CD4-positive, alpha-beta T cell treated with Interferon alpha-2 for 1 hour (primary cell): ENCODE measurements around the gene C12orf43.

Experiments used
- DNase-seq, 2 donors: peaks; one replicate each; pipeline ENCODE4 v3.0.0-alpha.2; 2020 to 2022

The C12orf43 gene

DNA sequence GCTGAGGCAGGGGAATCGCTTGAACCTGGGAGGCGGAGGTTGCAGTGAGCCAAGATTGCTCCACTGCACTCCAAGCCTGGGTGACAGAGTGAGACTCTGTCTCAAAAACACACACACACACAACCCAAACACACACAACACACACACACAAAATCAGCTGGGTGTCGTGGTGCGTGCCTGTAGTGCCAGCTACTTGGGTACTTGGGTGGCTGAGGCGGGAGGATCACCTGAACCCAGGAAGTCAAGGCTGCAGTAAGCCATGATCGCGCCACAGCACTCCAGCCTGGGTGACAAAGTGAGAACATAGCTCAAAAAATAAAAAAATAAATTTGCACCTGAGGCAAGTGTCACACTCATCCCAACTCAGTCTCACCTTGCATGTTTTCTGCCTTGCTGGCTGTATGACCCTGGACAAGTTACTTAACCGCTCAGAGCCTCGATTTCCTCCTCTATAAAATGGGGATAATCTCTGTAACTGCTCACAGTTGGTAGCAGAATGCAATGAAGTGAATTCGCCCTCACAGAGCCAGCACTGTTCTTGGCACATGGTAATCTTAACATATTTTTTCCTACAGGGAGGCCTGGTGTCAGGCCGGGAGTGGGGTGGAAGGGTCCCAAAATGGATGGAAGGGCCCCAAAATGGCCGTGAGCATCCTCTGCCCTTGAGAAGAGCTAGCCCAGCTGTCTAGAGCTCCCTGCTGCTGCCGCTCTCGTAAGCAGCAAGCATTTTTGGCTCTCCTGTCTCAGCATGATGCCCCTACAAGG is 38.6 kb downstream of the C12orf43 start:
- DNase-seq: no peak

DNA sequence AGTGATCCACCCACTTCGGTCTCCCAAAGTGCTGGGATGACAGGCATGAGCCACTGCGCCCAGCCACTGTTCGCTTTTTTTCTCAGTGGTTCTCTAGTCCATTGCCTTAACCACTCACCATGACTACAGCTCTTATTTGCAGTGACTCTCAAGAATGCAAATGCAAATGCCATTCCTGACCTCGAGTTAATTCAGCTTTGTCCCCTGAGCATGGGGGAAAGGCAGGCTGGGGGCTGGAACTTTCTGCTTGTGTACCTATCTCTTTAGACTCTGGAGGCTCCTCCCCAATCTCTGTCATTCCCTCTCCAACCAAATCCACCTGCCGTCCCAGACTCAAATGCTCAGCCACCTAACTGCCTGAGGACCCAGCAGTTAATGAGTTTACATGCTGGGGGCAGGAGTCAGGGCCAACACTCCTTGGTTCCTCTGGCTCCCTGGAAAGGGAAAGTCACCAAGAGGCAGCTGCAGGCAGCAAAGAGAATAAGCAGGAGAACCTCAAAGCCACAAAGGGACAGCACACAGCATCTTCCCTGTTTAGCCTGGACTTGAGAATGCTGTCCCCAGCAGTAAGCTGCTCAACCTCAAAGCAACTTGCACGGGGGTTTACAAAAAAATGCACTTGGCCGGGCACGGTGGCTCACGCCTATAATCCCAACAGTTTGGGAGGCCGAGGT is 43.3 kb downstream of the C12orf43 start:
- DNase-seq: no peak

DNA sequence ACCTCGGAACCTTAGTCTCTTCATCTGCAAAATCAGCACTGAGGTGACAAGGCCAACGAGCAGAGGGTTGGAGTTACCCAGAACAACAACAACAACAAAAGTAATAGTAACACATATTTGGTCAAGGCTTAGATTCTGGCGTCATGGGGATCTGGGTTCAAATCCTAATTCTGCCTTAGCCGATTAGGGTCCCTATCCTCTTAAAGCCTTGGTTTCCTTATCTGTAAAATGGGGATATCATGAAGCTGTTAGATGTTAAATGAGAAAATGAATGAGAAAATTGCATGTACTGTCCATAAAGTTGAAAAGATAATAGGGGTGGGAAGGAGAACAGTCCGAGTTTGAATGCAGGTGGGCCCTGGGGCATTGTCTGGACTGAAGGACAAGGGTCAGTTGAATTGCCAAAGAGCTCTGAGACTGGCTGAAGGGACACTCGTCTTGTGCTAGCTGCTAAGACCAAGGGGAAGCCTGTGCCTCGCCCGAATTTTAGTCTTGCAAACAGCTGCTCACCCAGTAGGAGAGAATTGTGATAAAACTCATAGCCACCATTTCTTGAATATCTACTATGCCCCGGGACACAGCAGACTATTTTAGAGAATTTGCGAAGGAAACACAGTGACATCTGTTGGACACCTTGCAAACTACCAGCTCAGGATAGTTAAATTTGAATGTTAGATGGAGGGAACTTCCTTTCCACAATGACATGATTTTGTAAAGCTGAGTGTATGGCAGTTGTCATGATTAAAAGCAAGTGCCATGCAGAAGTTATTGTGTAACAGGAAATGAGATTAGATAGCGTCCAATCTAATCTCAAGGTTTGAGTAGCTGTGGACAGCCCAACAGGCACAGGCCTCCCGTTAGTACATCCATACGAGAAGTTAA is 44.7 kb downstream of the C12orf43 start:
- DNase-seq: peak; percentile 44 to 71

DNA sequence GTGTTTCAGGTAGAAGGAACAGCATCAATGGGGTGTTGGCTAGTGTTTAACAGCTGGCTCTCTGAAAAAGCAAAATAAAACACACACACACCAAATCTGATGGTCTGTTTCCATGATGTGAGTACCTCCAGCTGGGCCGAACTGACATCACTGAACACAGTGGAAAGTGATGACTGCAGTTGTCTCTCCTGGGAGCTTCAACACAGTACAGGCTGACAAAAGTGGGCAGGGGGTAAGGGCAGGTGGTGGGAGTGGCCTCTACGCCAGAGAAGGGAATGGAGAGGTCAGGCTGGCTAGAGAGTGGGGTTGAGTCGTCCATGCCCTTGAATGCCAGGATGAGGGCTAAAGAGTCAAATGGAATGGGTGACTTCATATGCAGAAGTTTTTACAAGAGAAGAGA is 46.0 kb downstream of the C12orf43 start:
- DNase-seq: no peak

DNA sequence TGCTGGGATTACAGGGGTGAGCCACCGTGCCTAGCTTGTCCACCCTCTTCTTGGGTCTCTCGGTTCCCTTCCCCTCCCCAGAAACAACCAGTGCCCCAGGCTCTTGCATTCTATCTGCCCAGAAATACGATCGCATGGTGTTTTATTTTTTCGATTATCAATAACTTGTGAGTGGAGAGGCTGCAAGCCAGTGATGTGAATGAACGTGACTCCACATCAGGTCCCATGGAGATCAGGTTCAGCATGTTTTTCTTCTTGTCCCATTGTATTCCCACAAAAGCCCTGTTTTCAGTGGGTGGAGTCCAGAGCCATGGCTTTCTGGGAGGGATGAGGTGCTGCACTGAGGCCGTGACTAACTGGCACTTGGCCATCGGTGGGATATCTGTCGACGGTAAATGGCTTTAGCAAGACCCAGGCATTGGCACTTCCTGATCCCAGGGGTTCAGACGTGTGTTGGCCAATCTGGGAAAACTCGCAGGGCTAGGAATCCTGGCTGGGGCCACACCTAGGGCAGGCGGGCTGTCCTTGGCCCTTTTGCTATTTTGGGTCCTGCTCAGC is 50.7 kb downstream of the C12orf43 start:
- no peak for DNase-seq

DNA sequence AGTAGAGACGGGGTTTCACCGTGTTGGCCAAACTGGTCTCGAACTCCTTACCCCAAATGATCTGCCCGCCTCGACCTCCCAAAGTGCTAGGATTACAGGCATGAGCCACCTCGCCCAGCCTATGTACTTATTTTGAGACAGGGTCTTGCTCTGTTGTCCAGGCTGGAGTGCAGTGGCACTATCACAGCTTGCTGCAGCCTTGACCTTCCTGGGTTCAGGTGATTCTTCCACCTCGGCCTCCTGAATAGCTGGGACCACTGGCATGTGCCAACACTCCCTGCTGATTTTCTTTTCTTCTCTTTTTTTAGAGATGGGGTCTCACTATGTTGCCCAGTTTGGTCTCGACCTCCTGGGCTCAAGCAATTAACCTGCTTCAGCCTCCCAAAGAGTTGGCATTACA is 52.0 kb downstream of the C12orf43 start:
- DNase-seq: no peak

DNA sequence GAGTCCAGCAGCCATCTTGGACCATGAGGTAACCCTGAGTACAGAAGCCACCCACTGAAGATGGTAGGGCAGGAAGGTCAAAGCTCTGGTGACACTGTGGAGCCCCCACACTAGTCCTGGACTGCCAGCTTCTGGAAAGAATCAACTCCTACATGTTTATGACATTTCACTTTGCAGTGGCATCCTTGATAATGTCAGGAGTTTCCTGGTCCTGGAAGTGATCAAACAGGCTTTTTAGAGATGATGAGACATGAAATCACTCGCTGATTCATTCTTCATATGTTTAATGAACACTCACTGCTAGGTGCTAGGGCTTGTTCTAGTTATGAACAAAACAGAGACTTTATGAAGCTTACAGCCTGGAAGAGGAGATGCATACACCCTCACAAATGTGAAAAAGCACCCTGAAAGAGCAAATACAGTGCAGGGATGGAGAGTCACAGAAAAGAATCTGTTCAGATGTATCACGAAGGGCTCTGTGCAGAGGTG is 53.7 kb downstream of the C12orf43 start:
- DNase-seq: no peak

DNA sequence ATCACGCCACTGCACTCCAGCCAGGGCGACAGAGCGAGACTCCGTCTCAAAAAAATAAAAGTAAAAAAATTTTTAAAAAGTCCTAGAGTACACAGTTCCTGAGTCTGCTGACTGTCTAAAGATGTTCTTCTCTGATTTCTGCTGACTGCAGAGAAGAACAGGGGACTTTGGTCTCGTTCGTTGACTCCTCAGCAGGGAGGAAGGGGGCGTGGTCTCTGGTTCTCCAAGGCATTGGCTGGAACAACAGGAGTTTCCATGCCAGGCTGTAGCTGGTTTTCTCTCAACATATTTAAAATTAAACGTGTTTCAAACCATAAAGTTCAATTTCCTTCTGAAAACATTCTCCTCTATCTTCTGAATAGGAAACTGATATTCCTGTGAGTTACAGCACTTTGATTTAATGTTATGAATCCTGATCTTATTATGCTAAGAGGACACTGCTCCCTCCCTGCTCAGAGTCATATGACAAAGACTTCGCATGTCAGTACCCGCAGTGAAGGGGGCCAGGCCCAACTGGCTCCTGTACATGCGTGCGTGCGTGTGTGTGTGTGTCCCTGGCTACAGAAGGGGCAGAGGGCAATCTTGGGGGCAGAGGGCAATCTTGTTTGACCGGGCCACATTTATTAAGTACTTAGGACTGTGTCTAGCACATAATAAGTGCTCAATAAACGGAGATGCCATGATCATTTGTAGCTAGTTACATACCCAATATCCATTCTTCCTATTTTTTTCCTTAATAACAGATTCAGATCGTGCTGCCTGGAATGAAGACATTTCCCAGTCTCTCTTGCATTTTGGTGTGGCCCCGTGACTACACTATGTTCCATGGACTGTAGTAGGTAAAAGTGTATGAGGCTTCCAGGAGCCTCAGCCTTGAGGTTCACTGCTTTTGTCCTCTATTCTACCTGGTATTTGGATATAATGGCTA is 54.4 kb downstream of the C12orf43 start:
- DNase-seq: no peak

DNA sequence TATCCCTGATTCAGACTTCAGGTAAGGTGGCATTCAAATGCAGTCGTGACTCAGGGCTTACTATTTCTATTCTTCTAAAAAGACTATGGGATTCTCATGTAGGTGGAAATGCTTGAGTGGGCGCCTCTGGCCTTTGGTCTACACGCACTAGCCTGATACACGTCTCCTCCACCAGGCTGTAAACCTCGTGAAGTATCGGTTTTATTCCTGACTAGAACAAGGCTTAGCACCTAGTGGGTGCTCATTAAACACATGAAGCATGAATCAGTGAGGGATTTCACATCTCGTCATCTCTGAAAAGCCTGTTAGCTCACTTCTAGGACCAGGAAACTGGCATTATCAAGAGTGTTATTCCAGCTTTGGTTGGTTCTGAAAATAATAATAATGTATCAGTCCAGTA is 55.6 kb downstream of the C12orf43 start:
- DNase-seq: no peak

DNA sequence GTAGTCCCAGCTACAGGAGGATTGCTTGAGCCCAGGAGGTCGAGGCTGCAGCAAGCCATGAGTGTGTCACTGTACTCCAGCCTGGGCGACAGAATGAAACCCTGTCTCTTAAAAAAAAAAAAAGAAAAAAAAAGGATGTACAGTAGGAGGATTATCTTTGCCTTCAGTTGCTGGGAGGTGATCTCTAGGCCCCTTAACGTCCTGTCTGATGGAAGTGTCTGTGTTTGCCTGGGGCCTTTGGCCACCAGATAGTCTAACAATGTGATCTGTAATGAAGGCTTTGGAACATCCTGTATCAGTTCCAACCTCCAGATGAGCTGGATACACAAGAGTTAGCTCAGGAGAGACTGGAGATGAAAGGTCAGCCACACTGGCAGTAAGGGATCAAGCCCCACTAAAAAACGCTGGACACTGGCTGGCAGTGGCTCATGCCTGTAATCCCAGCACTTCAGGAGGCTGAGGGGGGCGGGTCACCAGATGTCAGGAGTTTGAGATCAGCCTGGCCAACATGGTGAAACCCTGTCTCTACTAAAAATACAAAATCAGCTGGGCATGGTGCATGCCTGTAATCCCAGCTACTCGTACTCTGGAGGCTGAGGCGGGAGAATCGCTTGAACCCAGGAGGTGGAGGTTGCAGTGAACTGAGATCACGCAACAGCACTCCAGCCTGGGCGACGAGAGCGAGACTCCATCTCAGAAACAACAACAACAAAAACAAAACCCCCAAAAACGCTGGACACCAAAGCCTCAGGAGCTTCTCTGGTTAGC is 57.0 kb downstream of the C12orf43 start:
- no peak for DNase-seq

DNA sequence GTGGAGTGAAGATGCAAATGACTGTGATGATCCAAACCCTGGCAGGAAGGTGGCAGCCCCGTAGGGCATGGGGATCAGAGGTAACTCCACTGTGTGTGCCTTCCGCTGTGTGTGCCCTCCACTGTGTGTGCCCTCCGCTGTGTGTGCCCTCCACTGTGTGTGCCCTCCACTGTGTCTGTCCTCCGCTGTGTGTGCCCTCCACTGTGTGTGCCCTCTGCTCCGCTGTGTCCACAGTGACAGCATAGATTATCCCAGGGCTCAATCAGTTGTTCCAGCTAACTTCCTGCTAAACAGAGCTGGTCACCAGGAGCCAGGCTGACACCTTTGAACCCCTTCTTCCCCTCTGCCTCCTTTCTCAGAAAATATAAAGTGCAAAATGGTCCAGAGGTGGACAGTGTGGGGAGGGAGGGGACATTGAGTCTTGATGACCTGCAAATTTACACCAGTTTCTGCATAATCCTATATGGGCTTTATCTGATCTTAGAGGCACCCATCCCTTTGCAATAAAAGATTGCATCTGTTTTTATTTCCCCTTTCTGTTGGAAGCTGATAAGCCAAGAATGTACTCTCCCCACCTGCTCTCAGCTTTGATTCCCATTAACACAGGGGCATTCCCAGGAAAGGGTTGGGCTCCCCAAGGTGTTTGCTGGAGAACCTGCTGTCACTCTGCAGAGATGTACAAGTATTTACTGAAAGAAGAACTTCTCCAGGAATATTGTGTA is 59.5 kb downstream of the C12orf43 start:
- DNase-seq: no peak

DNA sequence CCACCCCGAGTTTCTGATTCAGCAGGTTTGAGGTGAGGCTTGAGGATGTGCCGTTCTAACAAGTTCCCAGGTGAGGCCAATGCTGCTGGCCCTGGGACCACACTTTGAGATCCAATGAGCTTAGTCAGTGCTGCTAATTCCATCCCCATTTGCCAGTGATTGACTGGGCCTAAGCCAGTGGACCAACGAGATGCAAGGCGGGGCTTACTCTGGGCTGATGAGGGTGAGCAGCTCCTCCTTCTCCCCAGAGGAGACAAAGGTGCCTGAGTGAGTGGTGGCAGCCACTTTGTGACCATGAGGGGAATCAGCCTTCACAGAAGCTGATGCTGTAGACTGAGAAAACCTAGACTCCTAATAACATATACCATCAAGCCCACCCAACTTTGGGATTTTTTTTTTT is 61.1 kb downstream of the C12orf43 start:
- no peak for DNase-seq

DNA sequence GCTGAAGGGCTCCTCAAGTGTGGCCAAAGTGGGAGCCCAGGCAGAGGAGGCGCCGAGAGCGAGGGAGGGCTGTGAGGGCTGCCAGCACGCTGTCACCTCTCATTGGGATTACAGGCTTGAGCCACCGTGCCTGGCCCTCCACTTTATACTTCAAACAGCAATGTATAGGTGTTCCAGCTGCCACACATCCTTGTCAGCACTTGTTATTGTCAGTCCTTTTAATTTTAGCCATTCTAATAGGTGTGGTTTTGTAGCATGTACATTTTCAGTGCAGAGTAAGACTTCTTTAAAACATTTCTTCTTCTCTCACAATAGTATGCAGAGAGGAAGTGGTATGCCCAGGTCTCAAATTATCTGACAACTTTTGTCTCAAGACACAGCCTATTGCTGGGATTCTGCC is 65.5 kb downstream of the C12orf43 start:
- DNase-seq: no peak
